ENCODE results near the gene JAML.

The JAML gene

DNA sequence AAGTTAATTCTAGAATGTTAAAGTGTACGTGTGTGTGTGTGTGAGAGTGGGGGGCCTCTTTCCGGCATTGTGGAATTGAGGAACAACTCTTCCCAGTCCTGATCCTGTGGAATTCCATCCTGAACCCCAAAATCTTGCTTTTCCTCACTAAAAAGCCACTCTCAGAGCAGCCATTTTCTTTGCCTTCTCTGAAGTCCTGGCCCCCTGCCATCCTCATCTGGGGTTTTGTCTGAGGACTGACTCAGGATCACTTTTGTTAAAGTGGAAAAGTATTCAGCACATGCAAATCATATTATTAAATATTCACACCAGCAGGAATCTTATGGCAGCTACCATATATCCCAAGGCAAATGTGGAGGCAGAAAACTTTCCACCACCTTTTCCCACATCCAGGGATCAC lies 76.0 kb downstream of the JAML start:
- no peak for DNase-seq (ENCODE audit: low read depth in 2 of 3, low spot score in 2 of 3)

DNA sequence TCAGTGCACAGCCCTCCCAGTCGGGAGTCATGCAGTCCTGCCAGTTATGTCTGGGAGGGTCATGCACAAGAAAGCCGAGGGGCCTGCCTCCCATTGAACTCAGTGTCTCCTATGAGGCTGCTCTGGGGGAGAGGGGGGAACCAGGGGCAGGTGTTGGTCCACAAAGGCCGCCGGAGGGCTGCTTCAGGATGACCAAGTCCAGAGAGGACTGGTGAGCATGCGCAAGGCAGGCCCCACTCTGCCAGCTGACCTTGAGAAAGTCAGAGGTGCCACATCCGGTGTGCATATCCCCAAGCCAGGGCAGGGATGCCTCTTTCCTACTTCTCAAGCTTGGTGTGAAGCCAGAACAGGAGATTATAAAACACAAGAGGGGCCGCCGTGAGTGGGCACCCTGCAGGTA lies 76.6 kb downstream of the JAML start:
- DNase-seq (ENCODE audit: low read depth in 2 of 3, low spot score in 2 of 3): no peak

DNA sequence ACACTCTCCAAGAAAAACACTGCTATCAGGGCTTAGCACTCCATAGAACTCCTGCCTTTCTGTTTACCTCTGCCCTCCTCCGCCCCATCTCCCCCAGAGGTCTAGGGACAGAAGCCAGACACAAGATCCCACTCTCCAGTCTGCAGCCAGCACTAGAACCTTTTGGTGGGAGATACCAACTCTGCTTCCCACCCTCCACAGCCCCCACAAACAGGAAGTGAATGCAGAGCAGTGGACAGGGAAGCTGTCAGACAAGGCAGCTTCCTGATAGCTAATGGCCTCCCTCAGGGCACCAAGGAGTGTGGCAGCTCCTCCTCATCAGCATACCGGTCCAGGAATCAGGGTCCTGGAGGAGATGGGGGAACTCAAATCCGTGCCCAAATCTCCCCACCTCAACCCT lies 77.3 kb downstream of the JAML start:
- DNase-seq (ENCODE audit: low read depth in 2 of 3, low spot score in 2 of 3): no peak

DNA sequence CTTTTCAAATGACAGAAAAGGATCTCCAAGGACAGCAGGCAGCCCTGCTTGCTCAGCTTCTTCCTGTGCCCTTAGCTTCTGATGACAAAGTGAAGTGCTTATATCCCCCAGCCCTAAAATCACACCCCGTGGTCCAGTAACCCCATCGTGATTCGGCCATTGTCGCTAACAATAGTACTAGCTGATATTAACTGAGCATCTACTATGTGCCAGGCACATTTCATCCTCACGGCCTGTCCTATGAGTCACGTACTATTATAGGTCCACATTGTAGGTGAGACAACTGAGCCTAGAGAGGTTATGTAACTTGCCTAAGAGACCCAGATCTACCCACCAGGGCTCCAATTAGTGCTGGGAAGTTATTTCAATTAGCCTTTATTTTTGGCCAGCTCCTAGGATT lies 78.3 kb downstream of the JAML start:
- no peak for DNase-seq (ENCODE audit: low read depth in 2 of 3, low spot score in 2 of 3)

DNA sequence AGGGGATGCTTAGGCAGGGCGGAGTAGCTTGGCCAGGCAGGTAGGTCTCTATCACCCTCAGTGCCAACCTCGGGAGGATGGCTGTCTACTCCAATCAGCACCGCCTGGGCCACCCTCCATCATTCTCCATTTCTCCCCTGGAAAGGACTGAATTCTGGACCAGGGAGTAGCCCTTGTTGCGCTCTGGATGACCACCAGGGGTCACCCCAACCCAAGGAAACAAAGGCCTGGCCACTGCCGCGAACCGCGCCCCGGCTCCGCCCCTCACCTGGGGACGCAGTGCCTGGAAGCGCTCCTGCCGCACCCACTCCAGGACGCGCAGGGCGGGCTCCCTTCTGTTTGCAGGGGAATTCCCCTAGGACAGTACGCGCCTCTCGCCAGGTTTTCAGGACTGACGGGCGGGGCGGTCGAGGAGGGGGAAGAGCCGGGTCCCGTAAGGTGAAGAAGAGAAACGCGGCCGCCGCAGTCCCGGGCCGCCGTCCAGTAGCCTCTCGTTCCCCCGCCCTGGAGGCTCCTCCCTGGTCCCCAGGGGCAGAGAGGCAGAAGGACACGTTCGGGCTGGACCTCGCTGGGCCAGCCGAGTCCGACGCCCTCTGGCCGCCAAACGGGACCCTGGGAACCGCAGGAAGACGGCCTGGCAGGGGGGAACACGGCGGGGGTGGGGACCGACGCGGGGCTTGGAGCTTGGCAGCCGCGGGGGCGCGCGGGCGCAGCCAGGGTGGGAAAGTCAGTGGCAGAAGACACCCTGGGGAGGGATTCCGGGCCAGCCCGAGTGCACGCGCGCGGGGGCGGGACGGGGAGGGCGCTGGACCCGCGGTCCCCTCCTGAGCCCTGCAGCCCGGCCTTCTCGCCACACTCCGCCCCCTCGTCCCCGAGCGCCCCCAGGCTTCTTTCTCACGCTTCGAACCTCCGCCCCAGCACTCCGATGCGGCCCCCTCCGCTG lies 79.3 kb downstream of the JAML start:
- peak; percentile 73 to 88 (median 88) for DNase-seq (ENCODE audit: low read depth in 2 of 3, low spot score in 2 of 3)

DNA sequence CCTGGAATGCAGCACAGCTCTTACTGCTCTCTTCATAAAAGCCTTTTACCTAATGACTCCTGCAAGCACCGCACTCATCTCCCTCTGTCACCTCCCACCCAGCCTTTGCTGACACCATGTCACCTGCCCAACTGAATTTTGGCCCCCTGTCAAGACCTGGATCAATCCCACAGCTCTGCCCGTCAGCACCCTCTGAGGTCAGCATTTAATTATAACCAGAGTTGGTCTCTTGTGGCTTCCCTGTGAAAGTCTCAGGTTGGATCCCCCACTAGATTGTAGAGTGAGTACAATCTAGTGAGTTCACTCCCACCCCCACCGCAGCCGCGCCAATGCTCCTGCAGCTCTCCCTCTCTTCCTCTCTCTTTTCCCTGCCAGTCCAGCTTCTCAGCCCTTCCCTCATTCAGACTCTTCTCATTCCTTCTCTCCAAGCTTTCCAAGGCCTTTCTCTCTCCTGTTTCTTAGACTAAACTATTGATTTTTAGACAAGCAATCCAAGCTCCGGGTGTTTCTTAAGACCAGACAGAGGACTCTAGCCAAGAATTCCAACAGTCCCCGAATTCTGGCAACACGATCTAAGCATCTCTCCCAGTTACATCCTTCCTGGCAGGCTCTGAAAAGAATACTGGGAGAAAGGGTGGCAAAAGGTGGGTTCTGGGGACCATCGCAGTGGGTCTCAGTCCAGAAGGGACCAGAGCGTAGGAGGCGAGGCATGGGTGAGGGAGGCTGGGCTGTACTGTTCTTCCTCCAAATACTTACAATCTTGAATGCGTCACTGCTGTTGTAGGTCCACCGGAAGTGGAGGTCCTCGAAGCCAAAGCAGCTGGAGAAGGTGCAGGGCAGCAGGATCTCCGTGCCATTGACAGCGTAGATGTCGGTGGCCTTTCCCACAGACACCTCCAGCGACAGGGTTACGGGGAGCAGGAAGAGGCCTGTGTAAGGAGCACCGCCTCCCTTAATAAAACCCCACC lies 80.2 kb downstream of the JAML start:
- DNase-seq (ENCODE audit: low read depth in 2 of 3, low spot score in 2 of 3): no peak
